GM19324 (cell line): ENCODE measurements around the gene NFATC2.

ENCODE experiments used
- ATAC-seq: cut with Tn5 transposase; IDR thresholded peaks from one replicate; pipeline ENCODE4 v1.9.1; 2021; ENCODE audit warnings: mild to moderate bottlenecking, moderate library complexity; ENCODE audit not compliant: unreplicated experiment, low FRiP score

Gene NFATC2

DNA sequence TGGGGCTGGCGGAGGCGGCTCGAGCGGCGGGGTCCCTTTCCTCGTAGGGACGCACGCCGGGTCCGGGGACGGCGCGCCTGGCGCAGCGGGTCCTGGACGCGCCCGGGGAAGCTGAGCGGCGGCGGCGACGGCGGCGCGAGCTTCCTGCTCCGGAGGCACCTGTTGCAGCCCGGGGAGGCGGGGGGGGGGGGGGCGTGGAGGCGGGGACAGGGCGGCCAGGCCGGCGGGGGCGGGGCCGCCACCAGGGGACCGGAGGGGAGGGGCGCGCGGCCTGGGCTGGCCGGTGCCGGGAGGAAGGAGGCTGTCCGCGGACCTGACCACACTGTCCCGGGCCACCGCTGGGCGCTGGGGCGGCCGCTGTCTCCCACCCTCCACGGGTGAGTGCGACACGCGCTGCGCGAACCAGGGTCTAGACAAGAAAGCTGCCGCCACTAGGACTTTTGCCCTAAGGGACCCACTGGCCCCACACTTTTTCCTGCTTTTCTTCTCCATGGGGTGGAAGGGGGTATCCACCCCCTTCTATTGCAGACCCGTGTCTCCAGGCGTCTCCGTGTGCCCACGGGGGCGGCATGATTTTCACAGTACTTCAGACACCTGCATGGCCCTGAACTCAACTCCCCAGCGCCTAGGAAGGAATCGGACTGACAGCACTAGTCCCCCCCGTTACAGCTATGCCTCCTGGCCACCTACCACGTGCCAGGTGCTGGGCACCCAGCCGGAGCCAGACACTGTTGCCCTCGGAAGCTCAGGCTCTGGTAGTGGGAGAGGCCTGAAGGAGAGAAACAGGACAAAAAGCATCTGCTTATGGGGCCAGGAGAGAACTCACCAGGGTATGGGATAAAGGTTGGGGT, at the start of gene NFATC2:
TSS of gene NFATC2 (minus strand) at position 149 of the 851 bp plus-strand sequence. CDS start 220 bp downstream, outside the sequence.
- peak; percentile 39 for ATAC-seq

- ATAC-seq = no peak
Observed at GRCh38 chr20:51591871-51592270, 49.4 kb upstream of the NFATC2 start.

- no peak for ATAC-seq
Observed at GRCh38 chr20:51588762-51589161, 46.2 kb upstream of the NFATC2 start.

DNA sequence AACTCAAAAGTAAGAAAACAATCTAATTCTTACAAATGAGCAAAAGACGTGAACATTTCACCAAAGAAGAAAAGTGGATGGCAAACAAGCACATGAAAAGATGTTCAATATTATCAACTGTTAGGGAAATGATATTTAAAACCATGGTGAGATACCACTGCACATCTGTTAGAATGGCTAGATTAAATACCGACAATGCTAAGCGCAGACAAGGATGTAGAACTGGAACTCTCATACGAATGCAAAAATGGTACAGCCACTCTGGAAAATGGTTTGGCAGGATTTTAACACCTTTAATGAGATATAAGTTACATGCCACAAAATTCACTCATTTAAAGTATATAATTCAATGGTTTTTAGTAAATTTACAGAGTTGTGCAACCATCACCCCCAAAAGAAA, 44.6 kb upstream of the NFATC2 start:
- ATAC-seq = no peak

DNA sequence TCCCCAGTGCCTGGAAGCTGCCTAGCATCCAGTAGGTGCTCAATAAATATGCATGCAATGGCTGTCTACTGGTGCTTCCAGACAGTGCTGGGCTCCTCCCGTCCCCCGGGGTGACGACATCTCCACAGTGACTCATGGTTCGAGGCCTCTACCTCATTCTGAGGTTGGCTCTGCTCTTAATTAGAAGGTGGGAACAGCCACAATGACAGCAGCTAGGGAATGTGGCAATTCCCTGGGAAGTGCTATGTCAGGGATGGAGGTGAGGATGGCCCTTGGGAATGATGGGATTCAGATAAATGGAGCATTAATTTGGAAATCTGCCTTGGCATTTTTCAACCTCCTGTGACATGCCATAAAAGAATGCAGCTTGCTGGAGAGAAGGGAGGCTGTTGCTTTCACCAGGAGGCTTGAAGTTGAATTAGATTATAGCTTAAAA, 43.5 kb upstream of the NFATC2 start:
- ATAC-seq = no peak

DNA sequence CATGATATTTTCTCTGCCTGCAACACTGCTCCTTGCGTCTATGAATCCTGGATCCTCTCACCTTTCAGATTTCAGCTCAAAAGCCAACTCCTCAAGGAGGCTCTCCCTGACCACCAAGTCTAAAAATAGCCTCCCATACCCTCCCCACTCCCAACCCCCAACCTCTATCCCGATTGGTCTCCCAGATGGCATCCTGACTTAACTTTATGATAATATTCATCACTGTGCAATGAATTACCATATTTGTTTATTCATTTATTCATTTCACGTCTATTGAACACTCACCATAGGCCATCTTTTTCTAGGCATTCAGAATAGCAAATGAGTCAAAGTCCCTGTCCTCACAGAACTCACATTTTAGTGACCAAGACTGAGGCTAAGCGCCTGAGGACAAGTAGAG, 42.6 kb upstream of the NFATC2 start:
- no peak for ATAC-seq

- no peak for ATAC-seq
Observed at GRCh38 chr20:51584737-51585136, 42.2 kb upstream of the NFATC2 start.

GRCh38 chr20:51584116-51584515, 41.6 kb upstream of the NFATC2 start:
- ATAC-seq = no peak

- no peak for ATAC-seq
Observed at GRCh38 chr20:51583499-51583898, 41.0 kb upstream of the NFATC2 start.

DNA sequence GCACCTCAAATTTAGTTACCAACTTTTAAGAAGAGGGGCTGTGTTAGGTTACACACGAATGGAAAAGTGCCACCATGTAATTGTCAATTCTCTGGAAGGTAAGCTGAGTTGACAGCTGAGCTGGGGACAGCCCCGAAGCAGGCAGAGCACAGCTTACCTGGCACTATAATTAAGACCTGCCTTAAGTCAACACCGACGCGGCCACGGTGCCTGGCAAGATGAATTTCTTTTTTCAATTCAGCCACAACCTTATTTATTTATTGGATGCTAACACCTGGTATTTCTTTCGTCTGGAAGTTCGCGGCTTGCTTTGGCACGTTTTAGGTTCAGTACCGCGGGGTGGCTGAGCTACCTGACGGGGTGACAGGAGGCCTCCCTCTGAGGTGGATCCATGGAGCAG, 40.6 kb upstream of the NFATC2 start:
- ATAC-seq = no peak

- no peak for ATAC-seq
Observed at GRCh38 chr20:51581571-51581970, 39.1 kb upstream of the NFATC2 start.

DNA sequence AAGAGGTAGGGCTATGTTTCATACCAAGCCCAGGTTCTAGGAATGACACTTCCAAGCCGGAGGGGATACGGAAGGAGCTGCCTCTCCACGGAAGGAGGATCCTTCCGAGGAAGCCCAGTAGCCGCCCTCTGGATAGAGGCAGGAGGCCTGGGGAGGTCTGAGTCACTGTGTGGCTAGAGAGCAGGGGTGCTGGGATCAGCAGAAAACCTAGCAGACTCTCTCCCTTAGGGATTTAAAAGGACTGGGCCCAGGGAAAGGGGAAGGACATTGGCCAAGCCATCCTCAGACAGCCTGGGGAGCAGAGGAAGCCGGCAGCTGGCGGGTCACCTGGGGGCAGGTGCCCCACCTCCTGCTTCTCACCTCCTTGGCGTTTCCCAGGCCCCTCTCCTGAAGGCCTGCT, 36.6 kb upstream of the NFATC2 start:
- no peak for ATAC-seq

DNA sequence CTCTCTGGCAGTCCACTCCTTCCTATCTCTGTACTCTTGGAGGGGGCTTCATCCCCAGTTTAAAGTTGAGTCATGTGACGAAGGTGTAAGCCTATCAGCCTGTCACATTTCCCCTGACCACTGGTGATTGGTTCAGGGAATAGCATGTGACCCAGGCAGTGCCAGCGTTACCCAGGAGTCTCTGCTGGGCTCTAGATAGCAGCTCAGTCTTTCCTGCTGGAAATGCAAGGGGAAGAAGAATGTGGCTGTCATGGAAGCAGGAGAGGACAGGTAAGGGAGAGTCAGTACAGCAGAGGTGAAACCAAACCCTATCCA, 35.6 kb upstream of the NFATC2 start:
- no peak for ATAC-seq

DNA sequence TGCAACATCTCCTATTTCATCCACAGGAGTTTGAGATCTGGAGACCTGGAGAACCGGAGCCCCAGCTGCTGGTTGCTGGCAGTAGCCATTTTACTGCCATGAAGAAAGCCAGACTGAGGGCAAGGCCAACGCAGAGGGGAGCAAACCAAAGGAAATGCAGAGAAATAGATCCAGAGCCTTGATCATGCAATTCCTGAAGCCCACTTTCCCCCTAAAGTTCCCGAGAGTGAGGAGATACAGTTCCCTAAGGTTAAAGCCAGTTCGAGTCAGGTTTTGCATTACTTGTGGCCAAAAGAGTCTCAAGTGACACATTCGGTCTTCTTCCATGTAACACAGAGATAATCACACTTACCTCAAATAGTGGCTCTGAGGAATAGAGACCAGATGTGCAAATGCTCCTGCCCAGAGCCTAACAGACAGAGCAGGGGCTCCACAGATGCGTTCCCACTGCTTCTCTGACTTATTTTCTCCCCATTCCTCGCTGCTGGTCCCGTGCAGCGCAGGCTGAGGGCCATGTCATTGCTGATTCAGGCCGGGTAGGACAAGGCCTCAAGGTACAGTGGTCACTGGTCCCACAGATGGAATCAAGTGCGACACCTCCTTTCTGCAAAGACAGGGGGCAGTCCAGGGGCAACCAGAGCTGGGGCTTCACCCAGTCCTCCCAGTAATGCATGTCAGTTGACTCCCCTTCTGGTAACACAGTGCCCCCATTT, 35.1 kb upstream of the NFATC2 start:
- no peak for ATAC-seq

- no peak for ATAC-seq
Observed at GRCh38 chr20:51575486-51575885, 33.0 kb upstream of the NFATC2 start.

DNA sequence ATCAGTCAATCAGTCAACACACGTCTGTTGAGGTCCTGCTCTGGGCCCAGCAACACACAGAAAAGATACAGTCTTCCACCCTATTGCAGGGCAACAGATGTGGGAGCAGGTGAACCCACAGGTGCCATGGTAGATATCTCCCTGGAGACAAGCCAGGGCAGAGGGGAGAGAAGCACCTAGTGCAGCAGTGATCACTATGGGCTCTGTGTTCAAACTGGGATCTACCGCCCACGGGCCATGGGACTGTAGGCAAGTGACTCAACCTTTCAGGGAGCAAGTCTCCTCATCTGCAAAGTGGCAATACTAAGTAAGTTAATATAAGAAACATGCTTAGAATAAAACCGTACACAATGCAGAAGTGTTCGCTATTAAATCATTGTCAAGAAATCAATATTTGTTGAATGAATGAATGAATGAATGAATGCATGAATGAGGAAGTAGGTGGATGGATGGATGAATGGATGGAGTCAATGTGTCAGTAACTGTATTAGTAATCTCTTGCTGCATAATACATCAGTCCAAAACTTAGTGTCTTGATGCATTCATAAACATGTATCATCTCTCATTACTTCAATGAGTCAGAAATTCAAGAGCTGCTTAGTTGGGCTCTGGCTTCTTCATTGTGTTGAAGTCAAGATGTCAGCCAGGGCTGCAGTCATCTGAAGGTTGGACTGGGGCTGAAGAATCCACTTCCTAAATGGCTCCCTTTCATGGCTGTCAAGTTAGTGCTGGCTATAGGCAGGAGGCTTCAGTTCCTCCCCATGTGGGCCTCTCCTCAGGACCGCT, 31.9 kb upstream of the NFATC2 start:
- no peak for ATAC-seq

DNA sequence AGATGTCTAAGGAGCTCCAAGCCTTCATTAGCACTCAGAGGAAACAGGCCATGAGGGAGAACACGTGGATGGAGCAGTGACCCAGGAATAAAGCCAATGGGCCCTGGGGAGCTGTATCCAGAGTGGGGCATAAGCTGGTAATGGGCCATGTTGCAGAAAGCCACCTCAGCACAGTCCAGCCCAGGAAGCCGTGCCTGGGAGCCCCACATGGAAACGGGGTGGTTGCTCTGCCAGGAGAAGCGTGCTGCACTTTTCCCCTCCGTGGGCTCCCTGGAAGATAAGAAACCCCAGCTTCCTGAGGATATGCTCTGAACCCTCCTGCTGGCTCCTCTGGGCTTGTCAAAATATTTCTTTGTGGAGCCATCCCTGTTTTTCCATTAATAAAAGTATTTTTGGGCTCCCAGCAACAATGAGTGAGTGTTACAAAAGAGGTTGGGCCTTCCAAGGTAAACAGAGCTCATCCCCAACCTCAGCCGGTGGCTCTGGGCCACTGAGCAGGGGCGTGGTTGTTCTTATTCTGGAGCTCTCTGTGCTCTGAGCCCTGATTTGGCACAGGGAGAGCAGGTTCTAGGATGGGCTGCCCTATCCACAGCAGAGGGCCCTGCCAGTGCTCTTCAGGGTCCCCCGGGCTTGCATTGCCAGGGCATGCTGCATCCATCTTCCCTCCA, 31.2 kb upstream of the NFATC2 start:
- ATAC-seq = no peak

DNA sequence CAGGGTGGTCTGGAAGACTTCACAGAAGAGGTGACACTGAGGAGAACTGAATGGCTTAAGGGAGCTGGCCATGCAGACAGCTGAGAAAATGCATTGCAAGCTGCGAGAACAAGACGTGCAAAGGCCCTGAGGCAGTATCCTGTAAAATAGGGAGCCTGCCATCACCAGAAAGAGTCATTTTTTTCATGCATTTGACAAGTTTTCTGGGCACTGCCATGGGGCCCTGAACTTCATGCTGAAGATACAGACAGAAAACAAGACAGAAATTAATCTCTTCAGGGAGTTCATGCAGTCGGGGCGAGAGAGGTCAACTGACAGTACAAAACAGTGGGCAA, 28.9 kb upstream of the NFATC2 start:
- ATAC-seq = no peak

- no peak for ATAC-seq
Observed at GRCh38 chr20:51570739-51571459, 28.4 kb upstream of the NFATC2 start.
